Hepatocyte (in vitro differentiated cells): ENCODE results near the gene CROCC2. TPM values are rescaled to one million over a fixed set of nuclear protein-coding genes. Genes with fewer than 3 reads are reported as not detected.

Source experiments
- DNase-seq: peaks from one replicate; pipeline ENCODE4 v3.0.0-alpha.2; 2016; ENCODE audit warnings: low spot score
- H2AFZ ChIP-seq: fragments of 200-600 bp; sonication (generic); 2 replicates; pipeline ENCODE4 v1.6.0; 2016; ENCODE audit warnings: antibody characterized with exemption, mild to moderate bottlenecking
- H3K27ac ChIP-seq: fragments of 200-600 bp; sonication (generic); 2 replicates; pipeline ENCODE4 v1.5.1; 2016; ENCODE audit warnings: mild to moderate bottlenecking
- H3K27me3 ChIP-seq: fragments of 200-600 bp; sonication (generic); 2 replicates; pipeline ENCODE4 v1.6.1; 2016
- H3K36me3 ChIP-seq: fragments of 200-600 bp; sonication (generic); replicated peaks from 2 replicates; pipeline ENCODE4 v1.5.1; 2016; ENCODE audit warnings: low read depth; ENCODE audit not compliant: insufficient read depth
- H3K4me1 ChIP-seq: fragments of 200-600 bp; sonication (generic); 2 replicates; pipeline ENCODE4 v1.5.1; 2016; ENCODE audit warnings: mild to moderate bottlenecking, moderate library complexity; ENCODE audit not compliant: insufficient read depth
- H3K4me2 ChIP-seq: fragments of 200-600 bp; sonication (generic); 2 replicates; pipeline ENCODE4 v1.6.0; 2016
- H3K4me3 ChIP-seq: fragments of 200-600 bp; sonication (generic); 2 replicates; pipeline ENCODE4 v1.5.1; 2016; ENCODE audit warnings: mild to moderate bottlenecking
- H3K79me2 ChIP-seq: fragments of 200-600 bp; sonication (generic); 2 replicates; pipeline ENCODE4 v1.6.0; 2017; ENCODE audit warnings: mild to moderate bottlenecking
- H3K9me2 ChIP-seq: fragments of 200-600 bp; sonication (generic); replicated peaks from 2 replicates; pipeline ENCODE4 v1.6.0; 2017; ENCODE audit warnings: mild to moderate bottlenecking; ENCODE audit not compliant: insufficient read depth
- H3K9me3 ChIP-seq: fragments of 200-600 bp; sonication (generic); 2 replicates; pipeline ENCODE4 v1.5.1; 2016; ENCODE audit warnings: low read depth, mild to moderate bottlenecking
- H4K20me1 ChIP-seq: fragments of 200-600 bp; sonication (generic); 2 replicates; pipeline ENCODE4 v1.6.0; 2016; ENCODE audit warnings: mild to moderate bottlenecking; ENCODE audit not compliant: insufficient read depth, poor library complexity, severe bottlenecking
- CTCF ChIP-seq: fragments of 200-600 bp; sonication (generic); IDR thresholded peaks from 2 replicates; pipeline ENCODE4 v1.5.1; 2016; ENCODE audit warnings: antibody characterized with exemption, mild to moderate bottlenecking; ENCODE audit not compliant: poor library complexity
- EZH2 ChIP-seq: fragments of 200-600 bp; sonication (generic); IDR thresholded peaks from 2 replicates; pipeline ENCODE4 v1.6.1; 2016; ENCODE audit warnings: antibody characterized with exemption, mild to moderate bottlenecking, borderline replicate concordance
- EZH2phosphoT487 ChIP-seq: fragments of 200-600 bp; sonication (generic); IDR thresholded peaks from one replicate; pipeline ENCODE4 v1.6.1; 2018; ENCODE audit warnings: antibody characterized with exemption, mild to moderate bottlenecking, low read depth, moderate library complexity; ENCODE audit not compliant: unreplicated experiment, severe bottlenecking
- WGBS: methylation state at CpG from one replicate; pipeline ENCODE4 v1.1.6; 2016; ENCODE audit warnings: low lambda C conversion rate; ENCODE audit errors: missing lambda C conversion rate; 5-methylcytosine and 5-hydroxymethylcytosine counted together
- polyA plus RNA-seq: library from polyadenylated mRNA; unstranded; fragments of >200 nt; fragmentation: Nextera tagmentation; extraction: Ambion mirVana; gene quantifications from 2 replicates; pipeline ENCODE4 v1.2.1, GENCODE V29; 2016
- total RNA-seq: library from RNA; depleted of rRNA; stranded (reverse); fragments of >200 nt; gene quantifications from 2 replicates; pipeline ENCODE4 v1.2.3, GENCODE V29; 2014

CROCC2 gene
- total and polyA plus RNA-seq, 2 experiments from 2014 or later = 0.04 to 0.10 TPM

DNA sequence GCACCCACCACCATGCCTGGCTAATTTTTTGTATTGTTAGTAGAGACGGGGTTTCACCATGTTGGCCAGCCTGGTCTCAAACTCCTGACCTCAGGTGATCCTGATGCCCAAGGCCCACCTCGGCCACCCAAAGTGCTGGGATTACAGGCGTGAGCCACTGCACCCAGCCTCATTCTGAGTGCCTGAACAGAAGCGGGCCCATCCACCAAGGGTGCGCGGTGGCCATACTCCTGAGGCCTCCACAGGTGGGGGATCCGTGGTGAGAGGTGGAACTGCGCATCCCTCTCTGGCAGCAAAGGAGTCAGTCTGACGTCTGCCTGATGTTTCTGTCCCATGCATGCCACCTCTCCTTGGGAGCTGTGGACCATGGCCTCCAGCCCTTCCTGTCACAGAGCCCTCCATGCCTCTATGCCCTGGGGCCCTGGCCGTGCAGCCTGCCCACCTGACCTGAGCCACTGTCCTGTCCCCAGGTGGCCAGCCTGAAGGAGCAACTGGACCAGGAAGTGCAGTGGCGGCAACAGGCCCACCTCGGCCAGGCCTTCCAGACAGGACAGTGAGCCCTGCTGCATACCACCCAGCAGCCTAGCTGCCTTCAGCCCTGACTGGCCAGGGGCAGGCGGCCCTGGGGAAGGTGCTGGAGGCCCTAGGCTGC is 84.7 kb downstream of the CROCC2 start:
- no peak overlapping the region for H3K27ac ChIP-seq

DNA sequence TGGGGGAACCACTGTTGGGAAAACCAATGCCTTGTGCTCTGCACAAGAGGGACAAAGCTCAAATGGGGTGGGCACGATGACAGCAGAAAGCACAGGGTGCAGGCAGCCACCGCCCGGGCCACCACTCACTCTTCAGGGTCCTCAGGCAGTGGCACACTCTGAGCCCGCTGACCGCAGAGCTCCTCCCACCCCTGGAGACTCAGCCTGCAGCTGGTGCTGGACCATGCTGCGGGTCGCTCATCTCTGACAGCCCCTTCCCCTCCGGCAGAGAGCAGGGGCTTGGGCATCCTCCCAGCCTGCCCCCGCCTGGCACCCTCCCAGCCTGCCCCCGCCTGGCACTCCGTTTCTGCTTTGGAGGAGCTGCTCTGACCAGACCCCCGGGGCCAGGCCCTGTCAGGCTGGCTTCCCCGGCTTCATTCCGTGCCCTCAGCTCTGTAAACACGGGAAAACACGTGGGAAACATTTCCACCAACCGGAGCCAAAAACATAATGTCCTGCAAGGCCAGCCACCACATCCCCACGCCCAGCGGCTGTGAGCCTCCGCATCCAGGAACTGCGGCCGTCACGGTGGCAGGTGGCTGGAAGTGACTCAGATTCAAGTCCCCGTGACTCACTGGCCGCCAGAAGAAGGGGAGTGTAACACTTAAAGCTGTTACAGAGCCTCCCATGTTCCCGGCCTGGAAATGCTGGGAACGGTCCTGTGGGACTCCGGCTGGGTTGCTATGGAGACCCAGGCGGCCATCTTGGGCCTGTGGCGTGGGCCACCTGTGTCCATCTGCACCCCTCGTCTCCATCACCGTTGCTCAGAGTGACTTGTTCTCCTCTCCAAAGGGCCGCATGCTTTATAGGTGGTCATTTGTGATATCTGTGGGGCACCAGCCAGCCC is 85.5 kb downstream of the CROCC2 start:
- no peaks in the 10 kb centered on the region for H3K9me2 ChIP-seq
- H3K79me2 ChIP-seq = no peaks in the 10 kb centered on the region
- H4K20me1 ChIP-seq = no peaks in the 10 kb centered on the region
- no peak overlapping the region for H3K4me2 ChIP-seq
- 72% methylated on average over 32 of the region's 33 CpGs for WGBS
- H3K27ac ChIP-seq = no peak overlapping the region
- H3K4me1 ChIP-seq = peaks cover 34% of the 10 kb centered on the region
- peak; percentile 68 for DNase-seq
- no peaks in the 10 kb centered on the region for H3K9me3 ChIP-seq
- TF ChIP-seq CTCF (no peak), EZH2phosphoT487 (no peak), EZH2 (no peak)
- no peaks in the 10 kb centered on the region for H3K36me3 ChIP-seq
- no peak overlapping the region for H2AFZ ChIP-seq
- H3K4me3 ChIP-seq = no peak overlapping the region
- no peaks in the 10 kb centered on the region for H3K27me3 ChIP-seq

More for the DNA sequence above, 84.7 kb downstream of the CROCC2 start:
- WGBS = 86% methylated on average over 13 of the region's 13 CpGs
- Histone ChIP-seq H2AFZ (no peak overlapping the region), H3K9me2 (no peaks in the 10 kb centered on the region), H3K79me2 (no peaks in the 10 kb centered on the region), H3K4me2 (no peak overlapping the region), H3K36me3 (no peaks in the 10 kb centered on the region), H4K20me1 (no peaks in the 10 kb centered on the region), H3K4me1 (peaks cover 32% of the 10 kb centered on the region), H3K27me3 (no peaks in the 10 kb centered on the region), H3K4me3 (no peak overlapping the region), H3K9me3 (no peaks in the 10 kb centered on the region)
- no peak for DNase-seq
- TF ChIP-seq CTCF (no peak), EZH2phosphoT487 (no peak)

DNA sequence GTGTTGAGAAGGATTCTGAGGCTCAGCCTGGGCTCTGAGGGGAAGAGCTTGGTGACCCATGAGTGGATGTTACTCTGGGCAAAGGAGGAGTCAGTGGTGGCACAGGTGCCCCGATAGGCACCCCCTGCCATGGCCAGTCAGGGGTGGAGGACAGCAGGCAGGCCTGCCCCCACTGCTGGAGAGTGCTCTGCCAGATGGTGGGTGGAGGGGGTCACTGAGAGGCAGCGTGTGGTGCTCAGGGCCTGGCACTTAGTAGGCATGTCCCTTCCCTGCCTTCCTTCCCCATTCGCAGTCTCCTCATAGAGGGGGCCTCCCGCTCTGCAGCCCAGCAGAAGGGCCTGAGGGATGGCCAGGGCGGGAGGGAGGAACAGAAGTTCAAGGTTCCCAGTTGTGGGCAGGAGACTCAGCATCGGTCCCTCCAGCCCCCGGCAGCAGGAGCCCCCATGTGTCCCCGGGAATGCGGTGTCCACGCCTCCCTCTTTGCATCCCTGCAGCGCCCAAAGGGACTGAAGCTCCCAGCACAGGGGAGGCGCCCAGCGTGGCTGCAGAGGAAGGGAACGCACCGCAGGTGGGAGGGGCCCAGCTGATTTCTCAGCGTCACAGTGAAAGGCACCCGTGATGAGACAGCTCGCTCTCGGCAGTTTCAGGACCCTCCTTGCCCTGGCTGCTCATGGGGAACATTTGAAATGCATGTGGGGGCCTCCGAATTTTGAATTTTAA is 86.6 kb downstream of the CROCC2 start:
- Histone ChIP-seq H3K4me1 (peaks cover 34% of the 10 kb centered on the region), H3K9me2 (no peaks in the 10 kb centered on the region), H3K36me3 (no peaks in the 10 kb centered on the region), H3K4me2 (no peak overlapping the region), H2AFZ (no peak overlapping the region), H3K27me3 (no peaks in the 10 kb centered on the region), H3K27ac (no peak overlapping the region), H3K4me3 (no peak overlapping the region), H3K79me2 (no peaks in the 10 kb centered on the region), H3K9me3 (no peaks in the 10 kb centered on the region), H4K20me1 (no peaks in the 10 kb centered on the region)
- 92% methylated on average over 16 of the region's 20 CpGs for WGBS
- TF ChIP-seq EZH2 (no peak), CTCF (no peak), EZH2phosphoT487 (no peak)
- DNase-seq = no peak
